HepG2 (cell line): ENCODE results near the gene IRGM. TPM values are rescaled to one million over a fixed set of nuclear protein-coding genes. Genes with fewer than 3 reads are reported as not detected.
A peak's percentile ranks its signal among the peaks of the same experiment; 100 is the strongest.

Source experiments
- CEBPG ChIP-seq: IDR thresholded peaks from 2 replicates; pipeline ENCODE4 v1.6.1; 2016
- FOSL1 ChIP-seq: sonication (generic); formaldehyde crosslinking; IDR thresholded peaks from 2 replicates; pipeline ENCODE4 v1.9.0; 2021; ENCODE audit warnings: missing genetic modification reagents, borderline replicate concordance
- NFIC ChIP-seq: IDR thresholded peaks from 2 replicates; pipeline ENCODE4 v1.6.1; 2012; ENCODE audit warnings: mild to moderate bottlenecking, low read length, inconsistent platforms
- PCBP2 ChIP-seq: fragments of 200-400 bp; formaldehyde crosslinking; optimal IDR thresholded peaks from 2 replicates; pipeline ENCODE3; 2018; ENCODE audit warnings: low read length, low read depth; ENCODE audit not compliant: poor library complexity, severe bottlenecking
- PPARG ChIP-seq: conservative IDR thresholded peaks from 2 replicates; pipeline ENCODE4 v1.6.1; 2016; ENCODE audit warnings: missing biosample characterization, missing genetic modification reagents
- SNAPC4 ChIP-seq: sonication (generic); formaldehyde crosslinking; IDR thresholded peaks from 2 replicates; pipeline ENCODE4 v1.4.0; 2020; ENCODE audit warnings: mild to moderate bottlenecking, missing genetic modification reagents
- WIZ ChIP-seq: sonication (generic); formaldehyde crosslinking; IDR thresholded peaks from 2 replicates; pipeline ENCODE4 v1.5.1; 2020; ENCODE audit warnings: mild to moderate bottlenecking, missing genetic modification reagents
- ZBTB25 ChIP-seq: IDR thresholded peaks from 2 replicates; pipeline ENCODE4 v1.6.1; 2018; ENCODE audit warnings: missing genetic modification reagents
- ZNF407 ChIP-seq: sonication (generic); formaldehyde crosslinking; IDR thresholded peaks from one replicate; pipeline ENCODE4 v1.5.1; 2020; ENCODE audit warnings: mild to moderate bottlenecking, missing genetic modification reagents; ENCODE audit errors: not compliant biosample characterization
- ZNF792 ChIP-seq: IDR thresholded peaks from 2 replicates; pipeline ENCODE4 v1.6.1; 2016
- ZXDC ChIP-seq: sonication (generic); formaldehyde crosslinking; IDR thresholded peaks from 2 replicates; pipeline ENCODE4 v1.5.0; 2020; ENCODE audit warnings: mild to moderate bottlenecking, missing genetic modification reagents
- polyA plus RNA-seq, 8 experiments: library from polyadenylated mRNA; depleted of rRNA in 3 of 8; stranded (reverse) in 7 of 8; unstranded in 1 of 8; fragments of >200 nt; fragmentation: Illumina TruSeq in 4 of 8; extraction: Trizol in 4 of 8; gene quantifications; 2 replicates each; pipeline versions ENCODE4 v1.2.1 to v1.2.3, GENCODE V29; 2011 to 2016; ENCODE audit warnings: low read depth in 4 of 8, missing spikeins in 1 of 8, mixed read lengths in 1 of 8; ENCODE audit not compliant: insufficient read depth in 1 of 8
- total RNA-seq, 5 experiments: library from RNA; depleted of rRNA; stranded (reverse); fragments of >200 nt; fragmentation: Illumina TruSeq; extraction: Trizol; gene quantifications; 2 replicates each; pipeline ENCODE4 v1.2.3, GENCODE V29; 2016; ENCODE audit warnings: low read depth in 1 of 5

Gene IRGM
- total and polyA plus RNA-seq, 2 of the 13 experiments (the other 11 are each of a cell fraction or from before 2014, with no cell fraction given) = not detected

GRCh38 chr5:150846654-150847333 is 473 bp downstream of the IRGM start (continued):
- TF ChIP-seq ZNF407 (no peak), FOSL1 (CRISPR knock-in tag) (no peak), ZBTB25 (CRISPR knock-in tag) (no peak), WIZ (CRISPR knock-in tag) (no peak), NFIC (no peak), ZXDC (CRISPR knock-in tag) (no peak), PPARG (no peak), SNAPC4 (CRISPR knock-in tag) (no peak), ZNF792 (no peak), CEBPG (peak; percentile 68), PCBP2 (no peak)
